ENCODE results near the gene GRHL1. TPM values are rescaled to one million over a fixed set of nuclear protein-coding genes. Genes with fewer than 3 reads are reported as not detected.

The GRHL1 gene
- total RNA-seq, 1 donor from 2014 or later = 37.4 TPM

DNA sequence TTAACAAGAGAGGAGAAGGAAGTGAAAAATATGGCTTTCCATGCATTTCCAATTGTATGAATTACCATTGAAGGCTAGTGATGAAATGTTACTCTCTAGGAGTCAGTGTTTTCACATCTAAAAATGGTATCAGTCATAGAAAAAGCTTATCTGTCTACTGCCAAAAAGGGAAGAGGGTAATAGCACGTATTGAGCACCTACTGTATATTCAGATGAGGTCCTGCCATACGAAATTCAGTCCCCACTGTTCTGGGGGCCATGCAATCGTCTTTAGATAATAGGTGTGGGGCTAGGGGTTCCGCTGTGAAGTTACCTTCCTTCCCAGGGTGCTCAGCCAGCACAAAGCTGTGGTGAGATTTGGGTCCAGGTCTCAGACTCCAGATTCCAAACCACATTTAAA lies 14.2 kb upstream of the GRHL1 start:
- H3K9me3 Mint-ChIP-seq = no peaks in the 10 kb centered on the region
- H3K27ac Mint-ChIP-seq = no peak overlapping the region
- no peak for DNase-seq (ENCODE audit: extremely low spot score, unreplicated experiment)
- TF ChIP-seq, protein P1, sequence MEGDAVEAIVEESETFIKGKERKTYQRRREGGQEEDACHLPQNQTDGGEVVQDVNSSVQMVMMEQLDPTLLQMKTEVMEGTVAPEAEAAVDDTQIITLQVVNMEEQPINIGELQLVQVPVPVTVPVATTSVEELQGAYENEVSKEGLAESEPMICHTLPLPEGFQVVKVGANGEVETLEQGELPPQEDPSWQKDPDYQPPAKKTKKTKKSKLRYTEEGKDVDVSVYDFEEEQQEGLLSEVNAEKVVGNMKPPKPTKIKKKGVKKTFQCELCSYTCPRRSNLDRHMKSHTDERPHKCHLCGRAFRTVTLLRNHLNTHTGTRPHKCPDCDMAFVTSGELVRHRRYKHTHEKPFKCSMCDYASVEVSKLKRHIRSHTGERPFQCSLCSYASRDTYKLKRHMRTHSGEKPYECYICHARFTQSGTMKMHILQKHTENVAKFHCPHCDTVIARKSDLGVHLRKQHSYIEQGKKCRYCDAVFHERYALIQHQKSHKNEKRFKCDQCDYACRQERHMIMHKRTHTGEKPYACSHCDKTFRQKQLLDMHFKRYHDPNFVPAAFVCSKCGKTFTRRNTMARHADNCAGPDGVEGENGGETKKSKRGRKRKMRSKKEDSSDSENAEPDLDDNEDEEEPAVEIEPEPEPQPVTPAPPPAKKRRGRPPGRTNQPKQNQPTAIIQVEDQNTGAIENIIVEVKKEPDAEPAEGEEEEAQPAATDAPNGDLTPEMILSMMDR (conservative IDR thresholded peaks at IDR 0.05) = no peak
- H3K27me3 Mint-ChIP-seq = no peaks in the 10 kb centered on the region
- no peak overlapping the region for H3K4me3 Mint-ChIP-seq
- H3K4me1 Mint-ChIP-seq (ENCODE audit: unreplicated experiment) = peaks cover 28% of the 10 kb centered on the region
- peaks cover 8% of the 10 kb centered on the region for H3K36me3 Mint-ChIP-seq

DNA sequence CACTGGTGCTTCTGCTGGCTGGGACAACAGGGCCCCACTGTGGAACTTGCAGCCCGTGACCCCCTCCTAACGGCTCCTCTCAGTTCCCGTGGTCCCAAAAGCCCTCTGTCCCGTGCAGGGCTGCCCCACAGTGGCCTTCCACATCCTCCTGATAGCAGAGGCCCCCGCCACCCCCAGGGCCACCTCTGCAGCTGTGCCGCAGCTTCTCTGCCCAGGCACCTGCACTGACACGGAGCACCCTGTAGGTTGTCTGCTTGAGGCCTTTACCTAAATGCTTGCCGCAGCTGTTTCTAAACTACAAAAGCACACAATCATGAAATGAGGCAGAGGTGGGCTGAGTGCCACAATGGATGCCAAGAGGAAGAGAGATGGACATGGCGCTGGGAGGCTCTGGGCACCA lies 13.5 kb upstream of the GRHL1 start:
- DNase-seq (ENCODE audit: extremely low spot score, unreplicated experiment) = no peak
- H3K27me3 Mint-ChIP-seq = no peaks in the 10 kb centered on the region
- H3K4me1 Mint-ChIP-seq (ENCODE audit: unreplicated experiment) = peaks cover 35% of the 10 kb centered on the region
- no peaks in the 10 kb centered on the region for H3K9me3 Mint-ChIP-seq
- H3K27ac Mint-ChIP-seq = no peak overlapping the region
- TF ChIP-seq, protein P1 (conservative IDR thresholded peaks at IDR 0.05) = no peak
- no peak overlapping the region for H3K4me3 Mint-ChIP-seq
- H3K36me3 Mint-ChIP-seq = peaks cover 6% of the 10 kb centered on the region

DNA sequence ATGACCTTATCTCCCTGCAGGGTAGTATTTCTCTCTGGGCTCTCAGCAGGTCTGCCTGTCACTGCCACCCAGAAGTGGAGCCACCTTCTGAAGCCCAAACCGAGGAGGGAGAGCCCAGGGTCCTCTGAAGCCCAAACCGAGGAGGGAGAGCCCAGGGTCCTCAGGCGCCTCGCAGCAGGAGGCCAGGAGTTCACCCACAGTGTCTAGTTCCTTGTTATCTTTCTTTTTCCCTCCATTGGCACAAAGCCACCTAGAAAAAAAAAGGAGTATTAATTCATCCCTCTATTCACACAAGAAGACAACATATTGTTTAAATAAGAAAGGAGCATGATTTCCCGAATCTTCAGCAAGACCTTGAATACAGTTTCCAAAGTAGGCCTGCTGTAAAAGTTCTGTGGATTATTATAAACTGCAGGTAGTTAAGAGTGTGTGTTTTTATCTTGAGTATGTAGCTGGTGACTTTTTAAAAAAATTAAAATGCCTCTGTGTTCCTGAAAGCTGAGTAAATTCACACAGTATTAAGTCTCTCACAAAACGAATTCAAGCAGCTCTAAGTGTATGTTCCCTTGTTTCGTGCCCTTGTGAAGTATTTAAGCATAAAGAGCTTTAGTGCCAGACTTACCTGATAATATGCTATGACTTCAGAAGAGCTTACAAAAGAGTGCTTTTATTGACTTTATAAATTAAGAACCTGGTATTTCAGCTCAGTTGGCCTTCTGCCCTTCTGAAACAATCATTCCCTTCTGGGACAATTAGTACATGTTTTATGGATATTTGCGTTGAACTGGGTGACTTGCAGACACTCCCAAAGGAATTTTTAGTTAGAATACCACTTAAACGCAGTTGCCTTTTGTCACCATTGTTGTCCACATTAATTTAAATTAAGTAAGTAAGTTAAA lies 11.7 kb upstream of the GRHL1 start:
- Mint-ChIP-seq H3K4me3 (no peak overlapping the region), H3K4me1 (ENCODE audit: unreplicated experiment) (peaks cover 36% of the 10 kb centered on the region), H3K9me3 (no peaks in the 10 kb centered on the region), H3K36me3 (no peaks in the 10 kb centered on the region), H3K27me3 (no peaks in the 10 kb centered on the region), H3K27ac (peak overlapping the region; percentile 94)
- DNase-seq (ENCODE audit: extremely low spot score, unreplicated experiment) = no peak
- TF ChIP-seq, protein P1 (conservative IDR thresholded peaks at IDR 0.05) = no peak

DNA sequence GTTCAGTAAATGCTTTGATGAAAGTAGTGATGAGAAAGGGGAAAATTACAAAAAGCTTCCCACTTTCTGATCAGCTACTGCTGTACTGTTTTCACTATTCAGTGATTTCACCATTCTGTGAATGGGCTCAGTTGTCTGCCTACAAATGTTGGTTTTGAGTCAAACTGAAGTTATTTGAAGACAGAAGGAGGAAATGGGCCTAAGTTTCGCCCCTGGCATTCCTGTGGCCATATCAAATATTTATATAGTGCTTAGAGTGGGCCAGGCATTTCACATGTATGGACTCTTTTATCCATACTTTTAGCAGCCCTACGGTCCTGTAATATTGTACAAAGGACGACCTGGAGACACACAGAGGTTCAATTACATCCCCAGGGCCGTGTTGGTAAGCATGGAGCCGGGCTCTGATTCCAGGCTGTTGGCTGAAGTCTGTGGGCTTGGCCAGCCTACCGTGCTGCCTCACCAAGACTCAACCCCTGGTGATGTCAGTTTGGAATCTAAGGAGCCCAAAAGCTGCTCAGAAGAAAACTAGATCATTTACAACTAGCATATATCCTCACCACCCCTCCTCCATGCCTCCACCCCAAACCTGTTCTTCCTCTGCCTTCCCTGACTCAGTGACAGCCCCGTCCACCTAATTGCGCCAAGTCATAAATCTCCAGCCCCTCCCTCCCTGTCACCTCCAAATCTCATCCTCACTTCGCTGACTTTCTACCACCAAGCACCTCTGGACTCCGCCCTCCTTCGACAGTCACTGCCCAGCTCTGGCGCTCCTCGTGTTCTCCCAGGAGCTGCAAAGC lies 10.1 kb upstream of the GRHL1 start:
- TF ChIP-seq, protein P1 (conservative IDR thresholded peaks at IDR 0.05) = no peak
- no peaks in the 10 kb centered on the region for H3K9me3 Mint-ChIP-seq
- H3K27ac Mint-ChIP-seq = peak overlapping the region; percentile 94
- H3K4me1 Mint-ChIP-seq (ENCODE audit: unreplicated experiment) = peaks cover 36% of the 10 kb centered on the region
- H3K36me3 Mint-ChIP-seq = no peaks in the 10 kb centered on the region
- DNase-seq (ENCODE audit: extremely low spot score, unreplicated experiment) = no peak
- peaks cover 8% of the 10 kb centered on the region for H3K27me3 Mint-ChIP-seq
- H3K4me3 Mint-ChIP-seq = peak overlapping the region; percentile 76

DNA sequence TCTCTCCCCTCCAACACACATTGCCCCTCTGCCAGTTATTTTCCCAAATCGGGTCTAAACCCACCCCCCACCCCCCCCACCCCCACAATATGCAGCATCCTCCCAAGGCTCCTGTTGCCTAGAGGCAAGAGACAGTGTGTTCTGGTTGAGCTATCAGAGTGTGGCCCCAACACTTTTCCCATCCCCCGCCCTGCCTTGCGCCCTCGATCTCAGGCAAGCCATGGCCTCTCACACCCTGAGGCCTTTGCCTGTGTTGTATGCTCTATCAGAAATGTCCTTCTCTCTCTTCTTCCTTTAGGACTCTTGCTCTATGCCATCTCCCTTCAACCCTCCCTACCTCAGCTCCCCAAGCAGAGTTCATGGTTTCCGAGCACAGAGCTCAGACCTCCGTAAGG lies 9.5 kb upstream of the GRHL1 start:
- Mint-ChIP-seq H3K4me1 (ENCODE audit: unreplicated experiment) (peaks cover 36% of the 10 kb centered on the region), H3K36me3 (no peaks in the 10 kb centered on the region), H3K9me3 (no peaks in the 10 kb centered on the region), H3K4me3 (peak overlapping the region; percentile 76), H3K27ac (peak overlapping the region; percentile 94), H3K27me3 (peaks cover 8% of the 10 kb centered on the region)
- TF ChIP-seq, protein P1 (conservative IDR thresholded peaks at IDR 0.05) = no peak
- DNase-seq (ENCODE audit: extremely low spot score, unreplicated experiment) = no peak

Measured in type B pancreatic cell (in vitro differentiated cells).